Keratinocyte (primary cell): ENCODE results near the gene CISTR. TPM values are rescaled to one million over a fixed set of nuclear protein-coding genes. Genes with fewer than 3 reads are reported as not detected.
A peak's percentile ranks its signal among the peaks of the same experiment; 100 is the strongest.

Experiments used
- DNase-seq: peaks from one replicate; pipeline ENCODE4 v3.0.0-alpha.2; 2011; ENCODE audit warnings: low read depth, missing footprints, low spot score
- FAIRE-seq: peaks from 2 replicates; lab custom pipeline; 2011; peaks lifted over from hg19 to GRCh38; lab: Jason Lieb, UNC
- H2AFZ ChIP-seq: 2 replicates; pipeline ENCODE4 v1.6.0; 2012; ENCODE audit warnings: low read length, control low read depth, inconsistent platforms; ENCODE audit not compliant: control insufficient read depth
- H3K27ac ChIP-seq: 2 replicates; pipeline ENCODE4 v1.5.1; 2011; ENCODE audit warnings: low read length; ENCODE audit not compliant: control insufficient read depth, insufficient read depth
- H3K27me3 ChIP-seq: 3 replicates; pipeline ENCODE4 v1.6.0; 2011; ENCODE audit warnings: low read length; ENCODE audit not compliant: control insufficient read depth, insufficient read depth; ENCODE audit errors: extremely low read depth
- H3K36me3 ChIP-seq, 2 experiments: 2 replicates in 1 of 2; 3 replicates in 1 of 2; pipeline ENCODE4 v1.5.1; 2011; ENCODE audit warnings: low read length in 2 of 2, mild to moderate bottlenecking in 1 of 2; ENCODE audit not compliant: control insufficient read depth in 2 of 2, insufficient read depth in 2 of 2; ENCODE audit errors: extremely low read depth in 1 of 2
- H3K4me1 ChIP-seq: 3 replicates; pipeline ENCODE4 v1.5.1; 2011; ENCODE audit warnings: low read length; ENCODE audit not compliant: control insufficient read depth, insufficient read depth; ENCODE audit errors: extremely low read depth
- H3K4me2 ChIP-seq: 3 replicates; pipeline ENCODE4 v1.6.0; 2011; ENCODE audit warnings: low read depth, low read length; ENCODE audit not compliant: control insufficient read depth, insufficient read depth; ENCODE audit errors: extremely low read depth
- H3K4me3 ChIP-seq, 3 experiments: fragments of 200-600 bp in 1 of 3; sonication (generic) in 1 of 3; 2 replicates in 2 of 3; 3 replicates in 1 of 3; pipeline ENCODE4 v1.5.1; 2011 to 2016; ENCODE audit warnings: low read length in 3 of 3, mild to moderate bottlenecking in 3 of 3, control low read depth in 2 of 3, inconsistent platforms in 1 of 3, low read depth in 1 of 3, mixed read lengths in 1 of 3, mixed run types in 1 of 3, moderate library complexity in 1 of 3; ENCODE audit not compliant: control insufficient read depth in 2 of 3, insufficient read depth in 2 of 3; ENCODE audit errors: extremely low read depth in 1 of 3
- H3K79me2 ChIP-seq: 2 replicates; pipeline ENCODE4 v1.6.0; 2012; ENCODE audit warnings: low read length; ENCODE audit not compliant: control insufficient read depth, insufficient read depth
- H3K9ac ChIP-seq: 3 replicates; pipeline ENCODE4 v1.6.0; 2011; ENCODE audit warnings: low read length; ENCODE audit not compliant: control insufficient read depth, insufficient read depth; ENCODE audit errors: extremely low read depth
- H3K9me1 ChIP-seq: 3 replicates; pipeline ENCODE4 v1.6.0; 2011; ENCODE audit warnings: low read length; ENCODE audit not compliant: control insufficient read depth, insufficient read depth; ENCODE audit errors: extremely low read depth
- H3K9me3 ChIP-seq: 2 replicates; pipeline ENCODE4 v1.5.1; 2012; ENCODE audit warnings: low read depth, low read length; ENCODE audit not compliant: control insufficient read depth
- H4K20me1 ChIP-seq: 3 replicates; pipeline ENCODE4 v1.6.0; 2011; ENCODE audit warnings: low read length; ENCODE audit not compliant: control insufficient read depth, insufficient read depth; ENCODE audit errors: extremely low read depth
- EZH2 ChIP-seq: IDR thresholded peaks from one replicate; pipeline ENCODE4 v1.6.1; 2012; ENCODE audit warnings: inconsistent platforms, mild to moderate bottlenecking, low read length, moderate library complexity
- dilution Hi-C: fragments of 300-500 bp; cut with MboI; formaldehyde crosslinking; loops from one replicate; pipeline ENCODE4 v1.7.0; 2020; ENCODE audit warnings: low sequenced_read_pairs; ENCODE audit not compliant: extremely low pct_ligation_motif_present
- polyA plus RNA-seq, 5 experiments: library from polyadenylated mRNA; depleted of rRNA in 3 of 5; stranded (reverse) in 3 of 5; stranded (forward) in 1 of 5; unstranded in 1 of 5; fragments of >200 nt; gene quantifications; 1 replicate in 1 of 5; 2 replicates in 3 of 5; 3 replicates in 1 of 5; pipeline versions ENCODE4 v1.2.1 to v1.2.3, GENCODE V29; 2011 to 2012; ENCODE audit warnings: missing spikeins in 2 of 5, low read depth in 1 of 5, low replicate concordance in 1 of 5
- TF ChIP-seq, protein P1 (sequence below), 3 experiments: IDR thresholded peaks in 1 of 3; conservative IDR thresholded peaks in 1 of 3; optimal IDR thresholded peaks in 1 of 3; 2 replicates in 2 of 3; 3 replicates in 1 of 3; pipeline versions ENCODE3 to v1.5.1; 2011; ENCODE audit warnings: low read length in 3 of 3, mild to moderate bottlenecking in 3 of 3, moderate library complexity in 2 of 3, control low read depth in 1 of 3, inconsistent platforms in 1 of 3; ENCODE audit not compliant: insufficient read depth in 2 of 3; ENCODE audit errors: extremely low read depth in 1 of 3

CISTR gene
- polyA plus RNA-seq, 1 donor (not counting 4 experiments of a cell fraction or from before 2014, with no cell fraction given), result not detected

DNA sequence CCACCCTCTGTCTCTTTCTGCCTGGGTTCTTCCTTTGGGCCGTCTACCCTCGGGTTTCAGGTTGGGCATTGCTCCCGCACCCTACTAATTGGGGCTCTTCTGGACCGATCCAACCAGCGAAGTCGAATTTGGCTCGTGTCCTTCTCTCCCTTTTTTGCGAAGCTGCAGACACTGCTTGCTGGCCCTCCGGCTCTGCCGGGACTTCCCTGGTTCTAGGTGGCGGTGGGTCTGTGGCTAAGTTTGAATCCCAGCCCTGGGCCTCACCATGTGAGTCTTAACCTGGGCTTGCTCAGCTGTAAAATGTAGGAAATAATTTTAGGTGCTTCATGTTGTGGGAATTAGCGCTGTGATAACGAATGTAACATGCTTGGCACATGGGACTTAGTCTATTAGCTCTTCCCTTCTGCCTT lies 418 bp upstream of the CISTR start:
- dilution Hi-C loops, result loop anchor here (25.0 kb wide), 1 partner anchor 185 kb away; the partner anchor contains the start of gene HOXC13

DNA sequence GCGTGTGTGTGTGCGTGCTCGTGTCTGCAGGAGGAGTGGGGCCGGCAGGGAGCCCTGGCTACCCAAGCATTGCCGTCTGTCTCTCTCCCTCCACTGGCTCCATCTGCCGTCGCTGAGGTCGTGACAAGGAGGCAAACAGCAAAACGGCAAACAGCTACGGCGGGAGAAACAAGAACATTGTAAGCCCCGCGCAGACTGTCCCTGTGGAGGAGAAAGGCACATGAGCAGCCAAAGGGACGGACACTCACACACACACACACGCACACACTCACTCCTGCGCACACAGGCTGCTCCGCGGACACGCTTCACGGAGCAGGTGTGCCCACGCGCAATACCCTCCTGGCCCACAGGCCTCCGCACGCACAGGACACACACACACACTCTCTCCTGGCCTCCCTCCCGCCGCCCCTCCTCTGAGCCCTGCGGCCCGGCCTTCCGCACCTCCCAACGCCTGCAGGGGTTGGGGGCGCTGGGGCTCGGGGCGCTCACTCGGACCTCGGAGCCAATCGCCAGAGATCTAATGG lies 905 bp downstream of the CISTR start:
- Histone ChIP-seq H3K4me3 (peak overlapping the region in 1 of 3 experiments; percentile 12), H3K27me3 (peaks cover 66% of the 10 kb centered on the region), H2AFZ (no peak overlapping the region), H3K27ac (no peak overlapping the region), H3K36me3 (no peaks in the 10 kb centered on the region), H4K20me1 (no peaks in the 10 kb centered on the region), H3K9me1 (no peaks in the 10 kb centered on the region), H3K4me2 (peak overlapping the region; percentile 73), H3K79me2 (no peaks in the 10 kb centered on the region), H3K9me3 (no peaks in the 10 kb centered on the region), H3K4me1 (no peaks in the 10 kb centered on the region), H3K9ac (no peak overlapping the region)
- no peak for DNase-seq
- no peak for FAIRE-seq
- dilution Hi-C loops, result loop anchor here (25.0 kb wide), 1 partner anchor 186 kb away; the partner anchor contains the start of gene HOXC13
- no peak for TF ChIP-seq EZH2
- TF ChIP-seq, protein P1, sequence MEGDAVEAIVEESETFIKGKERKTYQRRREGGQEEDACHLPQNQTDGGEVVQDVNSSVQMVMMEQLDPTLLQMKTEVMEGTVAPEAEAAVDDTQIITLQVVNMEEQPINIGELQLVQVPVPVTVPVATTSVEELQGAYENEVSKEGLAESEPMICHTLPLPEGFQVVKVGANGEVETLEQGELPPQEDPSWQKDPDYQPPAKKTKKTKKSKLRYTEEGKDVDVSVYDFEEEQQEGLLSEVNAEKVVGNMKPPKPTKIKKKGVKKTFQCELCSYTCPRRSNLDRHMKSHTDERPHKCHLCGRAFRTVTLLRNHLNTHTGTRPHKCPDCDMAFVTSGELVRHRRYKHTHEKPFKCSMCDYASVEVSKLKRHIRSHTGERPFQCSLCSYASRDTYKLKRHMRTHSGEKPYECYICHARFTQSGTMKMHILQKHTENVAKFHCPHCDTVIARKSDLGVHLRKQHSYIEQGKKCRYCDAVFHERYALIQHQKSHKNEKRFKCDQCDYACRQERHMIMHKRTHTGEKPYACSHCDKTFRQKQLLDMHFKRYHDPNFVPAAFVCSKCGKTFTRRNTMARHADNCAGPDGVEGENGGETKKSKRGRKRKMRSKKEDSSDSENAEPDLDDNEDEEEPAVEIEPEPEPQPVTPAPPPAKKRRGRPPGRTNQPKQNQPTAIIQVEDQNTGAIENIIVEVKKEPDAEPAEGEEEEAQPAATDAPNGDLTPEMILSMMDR (optimal IDR thresholded peaks at IDR 0.05 in 1 of 3, IDR thresholded peaks at IDR 0.05 in 1 of 3, conservative IDR thresholded peaks at IDR 0.05 in 1 of 3; ENCODE audit: extremely low read depth in 1 of 3, insufficient read depth in 2 of 3, low read length in 3 of 3), result no peak

More for the DNA sequence above, 418 bp upstream of the CISTR start:
- Histone ChIP-seq H3K27me3 (peaks cover 66% of the 10 kb centered on the region), H3K36me3 (no peaks in the 10 kb centered on the region), H3K9me3 (no peaks in the 10 kb centered on the region), H2AFZ (no peak overlapping the region), H3K4me2 (no peak overlapping the region), H3K79me2 (no peaks in the 10 kb centered on the region), H3K4me3 (no peak overlapping the region), H3K4me1 (peaks cover 5% of the 10 kb centered on the region), H3K9me1 (no peaks in the 10 kb centered on the region), H3K9ac (no peak overlapping the region), H4K20me1 (no peaks in the 10 kb centered on the region), H3K27ac (no peak overlapping the region)
- no peak for DNase-seq
- no peak for FAIRE-seq
- TF ChIP-seq, protein P1 (optimal IDR thresholded peaks at IDR 0.05 in 1 of 3, IDR thresholded peaks at IDR 0.05 in 1 of 3, conservative IDR thresholded peaks at IDR 0.05 in 1 of 3; ENCODE audit: extremely low read depth in 1 of 3, insufficient read depth in 2 of 3, low read length in 3 of 3), result no peak
- TF ChIP-seq EZH2, result peak; percentile 6
